HPDE6-E6E7 (cell line): ENCODE measurements around the gene HOXC11.

ENCODE experiments used
- DNase-seq: peaks from one replicate; pipeline ENCODE4 v3.0.0; 2011; ENCODE audit warnings: missing footprints; ENCODE audit errors: extremely low spot score

Gene HOXC11

GRCh38 chr12:53942467-53942997 lies 30.4 kb upstream of the HOXC11 start:
- no peak for DNase-seq

- no peak for DNase-seq
These were observed 28.7 kb upstream of the HOXC11 start for GRCh38 chr12:53944209-53944608.

GRCh38 chr12:53944907-53945847 lies 27.7 kb upstream of the HOXC11 start:
- DNase-seq = no peak

- no peak for DNase-seq
These were observed 25.2 kb upstream of the HOXC11 start for GRCh38 chr12:53947743-53948142.

GRCh38 chr12:53948650-53949593 lies 24.0 kb upstream of the HOXC11 start:
- no peak for DNase-seq

- DNase-seq = no peak
These were observed 23.1 kb upstream of the HOXC11 start for GRCh38 chr12:53949631-53950436.

GRCh38 chr12:53950437-53950773 lies 22.5 kb upstream of the HOXC11 start:
- DNase-seq = no peak

- no peak for DNase-seq
These were observed 21.9 kb upstream of the HOXC11 start for GRCh38 chr12:53950789-53951576.

- DNase-seq = no peak
These were observed 21.2 kb upstream of the HOXC11 start for GRCh38 chr12:53951577-53952334.

GRCh38 chr12:53952335-53952694 lies 20.6 kb upstream of the HOXC11 start:
- no peak for DNase-seq

- DNase-seq = no peak
These were observed 19.8 kb upstream of the HOXC11 start for GRCh38 chr12:53952871-53953734.

- no peak for DNase-seq
These were observed 18.9 kb upstream of the HOXC11 start for GRCh38 chr12:53953831-53954693.

GRCh38 chr12:53954694-53955035 lies 18.3 kb upstream of the HOXC11 start, which contains the start of gene HOXC12:
Gene HOXC12 (plus strand): TSS chr12:53954903. CDS start chr12:53954930, 27 bp downstream.
- no peak for DNase-seq

- no peak for DNase-seq
These were observed 17.7 kb upstream of the HOXC11 start for GRCh38 chr12:53955036-53955775.

- no peak for DNase-seq
These were observed 17.1 kb upstream of the HOXC11 start for GRCh38 chr12:53955776-53956250.

- no peak for DNase-seq
These were observed 16.6 kb upstream of the HOXC11 start for GRCh38 chr12:53956251-53956887.
